Measurements from ENCODE around the gene FOXJ1. TPM values are rescaled to one million over a fixed set of nuclear protein-coding genes. Genes with fewer than 3 reads are reported as not detected.

Gene FOXJ1
- total RNA-seq, 2 donors from 2014 or later, result not detected

DNA sequence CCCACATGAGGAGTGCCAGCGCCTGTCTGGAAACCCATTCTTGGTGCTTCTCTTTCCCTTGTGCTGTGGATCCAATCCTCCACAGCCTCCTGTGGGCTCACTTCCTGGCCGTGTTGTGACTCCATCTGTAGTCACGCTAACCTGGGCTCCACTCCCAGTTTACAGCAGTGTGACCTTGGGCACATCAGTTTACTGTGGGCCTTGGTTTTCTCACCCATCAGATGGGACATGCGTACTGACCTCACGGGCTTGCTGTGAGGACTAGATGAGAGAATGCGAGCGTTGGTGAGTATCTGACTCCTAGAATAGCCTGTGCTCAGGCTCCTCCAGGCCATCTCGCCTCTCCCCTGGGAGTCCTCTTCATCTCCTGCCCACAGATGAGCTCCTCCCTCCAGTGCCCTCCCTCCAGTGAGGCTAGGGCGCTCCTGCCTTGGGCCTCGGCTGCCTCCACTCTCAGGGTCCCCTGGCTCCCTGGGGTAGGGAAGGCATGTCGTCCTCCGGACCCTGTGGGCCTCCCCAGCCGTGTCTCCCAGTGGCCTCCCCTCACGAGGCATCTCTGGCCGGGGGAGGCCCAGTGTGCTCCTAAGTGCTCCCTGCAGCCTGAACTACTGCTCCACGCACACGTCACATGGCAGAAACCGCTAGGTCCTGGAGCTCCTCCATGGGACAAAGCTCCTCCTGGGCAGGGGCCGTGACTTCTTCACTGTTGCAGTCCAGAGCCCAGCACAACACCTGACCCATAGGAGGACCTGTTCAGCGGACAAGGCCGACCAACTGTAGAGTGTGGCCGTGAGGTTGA lies 5.2 kb upstream of the FOXJ1 start:
- no peak for DNase-seq
- ATAC-seq, result peak in 1 of 2 donors; percentile 10
- intact Hi-C loops (cut with DNase I), result no loop called here

DNA sequence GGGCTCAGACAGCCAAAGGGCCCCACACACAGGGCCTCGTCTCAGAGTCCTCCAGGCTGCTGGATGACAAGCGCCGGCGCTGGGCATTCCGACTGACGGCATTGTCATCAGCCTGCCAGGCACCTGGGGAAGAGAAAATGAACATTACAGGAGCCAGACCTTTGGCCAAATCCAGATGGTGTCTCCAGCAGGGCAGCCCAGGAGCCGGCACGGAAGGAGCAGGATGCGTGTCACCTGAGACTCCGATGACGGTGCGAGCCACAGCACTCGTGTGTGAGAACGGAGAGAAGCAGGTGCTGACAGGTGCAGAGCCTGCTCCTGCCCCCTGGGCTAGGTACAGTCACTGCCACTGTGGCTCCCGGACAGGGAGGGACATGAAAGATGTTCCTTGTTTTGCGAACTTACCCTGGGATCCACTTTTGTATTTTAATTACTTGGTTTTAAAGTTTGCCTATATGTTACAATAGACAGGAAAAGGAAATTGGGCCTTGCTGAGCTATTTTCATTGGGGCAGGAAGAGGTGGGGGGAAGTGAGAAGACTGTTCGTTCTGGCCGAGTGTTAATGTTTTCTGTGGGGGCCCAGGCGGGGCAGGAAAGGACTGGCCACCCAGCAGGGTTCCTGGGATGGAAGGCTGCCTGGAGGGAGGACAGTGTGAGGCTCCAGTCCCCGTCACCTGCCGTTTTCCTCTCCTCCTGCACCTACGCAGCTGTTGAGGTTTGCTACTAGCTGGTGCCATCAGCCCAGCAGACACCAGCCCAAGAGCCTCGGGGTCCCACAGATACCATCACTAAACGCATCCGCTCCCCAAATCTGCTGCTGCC lies 4.4 kb upstream of the FOXJ1 start:
- intact Hi-C loops (cut with DNase I), result no loop called here
- no peak for DNase-seq
- no peak for ATAC-seq

DNA sequence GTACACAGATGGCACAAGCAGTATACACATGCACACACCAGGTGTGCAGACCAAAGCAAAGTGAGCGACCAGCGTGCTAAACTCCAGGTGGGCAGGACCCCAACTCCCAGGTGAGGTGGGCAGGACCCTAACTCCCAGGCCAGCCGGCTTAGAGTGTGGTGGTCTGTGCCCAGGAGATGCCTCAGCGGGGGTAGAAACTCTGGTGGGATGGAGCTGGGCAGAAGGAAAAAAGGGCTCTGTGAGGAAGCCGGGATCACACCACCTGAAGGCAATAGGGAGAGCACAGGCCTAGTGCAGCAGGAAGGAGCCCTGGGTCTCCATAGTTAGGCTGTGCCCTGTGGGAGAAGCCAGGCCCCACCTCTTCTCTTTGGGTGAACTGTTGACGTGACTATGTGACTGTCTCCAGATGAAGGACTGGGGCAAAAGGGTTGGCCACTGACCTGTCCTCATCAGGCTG lies 1.6 kb upstream of the FOXJ1 start:
- no peak for DNase-seq
- no peak for ATAC-seq
- intact Hi-C loops (cut with DNase I), result no loop called here

DNA sequence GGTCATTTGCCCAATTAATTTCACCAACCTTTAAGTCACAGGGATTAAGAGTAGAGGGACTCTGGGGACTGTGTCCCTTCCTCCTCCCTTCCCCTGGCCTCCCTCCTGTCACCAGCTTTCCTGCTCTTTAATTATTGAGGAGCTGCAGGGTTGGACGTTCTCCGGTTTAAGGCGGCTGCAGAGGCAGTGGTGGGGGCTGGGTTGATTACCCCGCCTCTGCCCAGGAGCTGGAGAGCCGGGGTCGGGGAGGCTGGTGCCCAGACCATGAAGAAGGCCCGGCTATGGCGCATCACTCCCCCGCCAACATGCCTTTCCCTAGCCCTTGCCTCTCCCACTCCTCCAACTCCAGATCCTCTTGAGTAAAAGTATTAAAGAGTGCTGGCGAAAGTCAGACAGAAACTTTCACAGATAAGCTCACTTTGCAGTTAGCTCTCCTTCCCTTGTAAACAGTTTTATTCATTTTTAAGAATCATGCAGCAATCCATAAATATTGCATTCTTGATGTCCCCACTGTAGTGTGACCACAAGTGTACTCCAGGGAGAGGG lies 1.1 kb upstream of the FOXJ1 start:
- intact Hi-C loops (cut with DNase I), result no loop called here
- DNase-seq (no peak), ATAC-seq (no peak)

DNA sequence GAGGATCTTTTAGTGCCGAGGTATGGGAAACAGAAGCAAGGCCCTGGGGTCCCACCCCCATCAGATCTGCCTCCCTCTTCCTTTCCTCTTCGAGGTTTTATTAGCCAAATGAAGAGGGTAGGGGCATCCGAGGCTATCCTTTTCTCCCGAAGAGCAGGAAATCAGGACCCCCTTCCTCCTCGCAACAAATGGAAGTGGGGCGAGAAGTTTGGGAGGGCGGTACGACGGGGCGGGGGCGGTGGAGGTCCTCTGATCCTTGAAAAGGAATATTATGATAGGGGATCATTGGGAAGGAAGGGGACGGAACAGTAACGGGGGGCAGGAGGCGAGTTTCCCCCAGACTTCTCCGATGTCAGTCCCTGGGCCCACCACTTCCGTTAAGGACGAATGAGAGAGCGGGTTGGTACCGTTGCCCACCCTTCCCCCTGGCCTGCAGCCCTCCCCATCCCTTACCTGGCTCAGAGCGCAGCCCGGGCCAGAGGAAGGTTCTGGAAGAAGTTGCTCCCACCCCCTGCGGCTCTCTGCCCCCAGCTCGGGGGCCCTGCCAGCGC lies 309 bp downstream of the FOXJ1 start:
- DNase-seq (no peak), ATAC-seq (no peak)
- intact Hi-C loops (cut with DNase I), result no loop called here

DNA sequence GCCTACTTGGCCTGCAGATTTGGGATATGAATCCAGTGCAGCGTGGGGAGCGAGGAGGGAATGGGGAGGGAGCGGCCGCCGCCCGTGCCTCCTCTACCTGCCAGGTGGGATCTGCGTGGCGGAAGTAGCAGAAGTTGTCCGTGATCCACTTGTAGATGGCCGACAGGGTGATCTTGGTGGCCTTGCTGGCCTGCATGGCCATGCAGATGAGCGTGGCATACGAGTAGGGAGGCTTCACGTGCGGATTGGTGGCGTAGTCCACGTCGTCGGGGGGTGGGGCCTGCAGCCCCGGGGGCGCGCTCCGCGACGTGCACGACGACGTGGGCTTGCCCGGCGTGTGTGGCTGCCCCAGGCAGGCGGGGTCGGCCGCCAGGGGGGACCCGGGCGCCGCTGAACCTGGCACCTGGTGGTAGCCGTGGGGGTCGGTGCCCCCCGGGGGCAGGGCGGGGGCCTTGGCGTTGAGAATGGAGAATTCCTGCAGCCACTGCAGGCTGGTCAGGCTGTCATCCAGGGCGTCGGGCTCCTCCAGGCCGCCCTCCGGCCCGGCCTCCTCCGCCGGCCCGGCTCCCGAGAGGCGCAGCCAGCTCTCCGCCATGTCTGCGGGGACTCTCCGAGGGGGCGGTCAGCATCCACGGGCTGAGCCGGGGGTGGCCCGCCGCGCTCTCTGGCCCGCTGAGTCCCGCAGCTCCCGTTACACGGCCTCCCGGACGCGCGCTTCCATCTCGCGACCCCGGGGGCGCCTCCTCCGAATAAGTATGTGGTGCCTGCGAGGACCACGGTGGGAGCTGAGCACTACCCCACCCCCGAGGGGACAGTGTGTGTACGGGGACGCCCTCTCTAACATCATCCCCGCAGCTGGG lies 1.0 kb downstream of the FOXJ1 start:
- DNase-seq (no peak), ATAC-seq (no peak)
- intact Hi-C loops (cut with DNase I), result loop anchor here in 1 of 2 donors (10.0 kb wide), 1 partner anchor 45 kb away; no protein-coding TSS in a partner anchor

DNA sequence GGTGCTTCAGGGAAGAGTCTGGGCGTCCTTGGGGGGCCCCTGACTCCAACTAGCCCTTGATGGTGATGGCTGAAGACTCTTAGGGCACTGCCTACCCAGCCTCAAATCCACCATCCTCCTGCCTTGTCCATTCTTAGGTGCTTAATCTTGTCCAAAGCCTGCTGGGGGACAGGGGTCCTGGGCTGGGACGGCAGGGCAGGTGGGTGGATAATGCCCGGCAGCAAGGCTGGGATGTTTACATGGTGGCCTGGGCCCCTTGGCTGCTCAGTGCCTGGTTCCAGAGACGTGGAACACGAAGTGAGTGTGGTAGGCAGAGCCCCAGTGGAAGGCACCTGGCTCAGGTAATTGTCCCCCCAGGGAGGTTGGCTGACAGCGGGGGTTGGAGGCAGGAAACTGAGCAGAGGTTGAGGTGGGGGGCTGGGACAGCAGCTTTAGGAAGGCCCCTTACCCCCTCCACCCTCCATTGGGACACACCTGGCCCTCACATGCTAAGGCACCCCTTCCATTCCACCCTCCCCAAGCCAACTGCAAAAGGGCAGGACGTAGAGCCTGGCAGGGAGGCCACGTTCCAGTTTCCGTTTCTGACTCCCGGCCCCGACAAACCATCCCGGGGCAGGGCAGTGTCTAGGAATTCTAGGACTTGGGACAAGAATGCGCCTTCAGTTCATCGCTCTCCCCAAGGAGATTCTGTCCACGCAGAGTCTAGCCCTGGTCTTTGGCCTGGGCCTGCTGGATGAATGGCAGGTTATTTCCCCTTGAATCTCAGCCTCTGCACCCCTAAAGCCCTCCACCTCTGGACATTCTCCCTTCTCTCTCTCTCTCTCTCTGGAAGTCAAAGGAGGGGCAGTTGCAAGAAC lies 1.9 kb downstream of the FOXJ1 start:
- DNase-seq (no peak), ATAC-seq (no peak)
- intact Hi-C loops (cut with DNase I), result loop anchor here in 1 of 2 donors (10.0 kb wide), 1 partner anchor 46 kb away; no protein-coding TSS in a partner anchor

DNA sequence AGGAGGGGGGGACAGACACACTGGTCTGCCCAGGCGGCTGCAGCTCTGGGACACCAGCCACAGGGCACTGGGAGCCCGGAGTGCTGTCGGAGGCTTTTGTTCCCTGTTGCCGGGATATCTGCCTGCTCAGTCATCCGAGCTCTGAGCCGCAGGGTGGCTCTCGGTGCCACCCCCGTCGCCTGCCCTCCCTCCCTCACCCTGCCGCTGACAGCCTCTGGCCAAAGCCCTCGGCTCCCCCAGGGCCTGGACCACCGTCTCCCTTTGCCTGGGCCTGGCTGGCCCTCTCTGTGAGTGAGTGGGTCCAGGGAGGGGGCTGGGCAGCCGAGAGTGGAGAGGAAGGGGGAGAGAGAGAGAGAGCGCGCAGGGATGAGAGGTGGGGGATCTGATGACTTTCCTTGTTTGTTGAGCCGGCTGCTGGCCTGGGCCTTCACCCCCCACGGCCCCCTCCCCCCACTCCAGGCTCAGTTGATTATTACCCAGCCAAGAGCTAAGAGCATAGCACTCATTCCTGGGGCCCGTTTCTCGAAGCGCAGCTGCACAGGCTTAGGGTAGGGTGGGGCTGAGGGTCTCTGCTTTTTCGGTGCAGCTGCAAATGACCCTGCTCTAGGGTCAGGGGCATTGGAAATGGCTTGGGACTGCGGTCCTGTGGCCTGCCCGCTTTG lies 2.7 kb downstream of the FOXJ1 start:
- no peak for DNase-seq
- no peak for ATAC-seq
- intact Hi-C loops (cut with DNase I), result loop anchor here in 1 of 2 donors (10.0 kb wide), 1 partner anchor 46 kb away; no protein-coding TSS in a partner anchor

DNA sequence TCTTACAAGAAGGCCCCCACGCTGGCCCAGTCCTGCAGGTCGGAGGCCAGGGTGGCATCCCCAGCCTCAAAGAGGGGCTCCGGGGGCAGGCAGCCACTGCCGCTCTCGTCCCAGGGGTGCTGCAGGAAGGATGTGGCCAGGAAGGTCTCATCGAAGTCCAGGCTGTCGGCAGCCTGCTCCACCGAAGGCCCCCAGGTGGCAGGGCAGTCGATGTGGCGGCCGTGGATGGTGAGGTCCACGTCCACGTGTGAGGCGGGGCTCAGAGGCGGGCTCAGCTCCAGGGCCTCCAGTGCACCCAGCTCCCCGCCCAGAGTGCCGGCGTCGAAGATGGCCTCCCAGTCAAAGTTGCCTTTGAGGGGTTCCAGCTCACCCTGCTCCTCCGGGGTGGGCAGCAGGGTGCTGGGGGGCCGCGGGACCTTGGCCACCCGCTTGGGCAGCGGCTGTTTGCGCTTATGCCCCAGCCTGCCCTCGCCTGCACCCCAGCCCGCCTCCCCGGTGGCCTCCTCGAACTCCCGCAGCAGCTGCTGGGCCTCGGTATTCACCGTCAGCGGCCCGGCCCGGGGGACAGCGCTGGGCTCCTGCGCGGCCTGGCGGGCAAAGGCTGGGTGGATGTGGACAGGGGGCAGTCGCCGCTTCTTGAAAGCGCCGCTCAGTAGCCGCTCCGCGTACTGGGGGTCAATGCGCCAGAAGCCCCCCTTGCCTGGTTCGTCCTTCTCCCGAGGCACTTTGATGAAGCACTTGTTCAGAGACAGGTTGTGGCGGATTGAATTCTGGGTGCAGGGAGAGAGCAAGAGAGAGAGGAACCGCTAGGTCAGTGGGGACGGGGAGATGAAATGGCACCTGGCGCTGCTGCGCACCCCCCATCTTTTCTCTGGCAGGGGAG lies 3.5 kb downstream of the FOXJ1 start:
- intact Hi-C loops (cut with DNase I), result loop anchor here in 1 of 2 donors (10.0 kb wide), 1 partner anchor 47 kb away; no protein-coding TSS in a partner anchor
- DNase-seq, result no peak
- ATAC-seq, result no peak

DNA sequence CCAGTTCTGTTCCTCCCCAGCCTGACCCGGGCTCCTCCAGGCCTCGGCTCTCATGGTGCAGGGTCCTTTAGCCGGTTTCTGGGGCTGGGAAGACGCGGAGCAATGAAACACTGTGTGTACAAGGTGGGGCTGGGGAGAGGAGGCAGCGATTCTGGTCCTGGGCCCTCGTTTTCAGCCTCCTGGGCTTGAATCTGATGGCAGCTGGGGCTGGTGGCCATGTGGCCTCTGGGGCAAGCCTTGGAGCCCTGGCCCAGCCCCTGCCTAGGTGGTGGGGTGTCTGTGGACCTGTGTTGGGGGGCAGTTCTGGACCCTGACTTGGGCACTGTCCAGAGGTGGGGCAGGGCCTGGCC lies 4.1 kb downstream of the FOXJ1 start:
- ATAC-seq (no peak), DNase-seq (no peak)
- intact Hi-C loops (cut with DNase I), result loop anchor here in 1 of 2 donors (10.0 kb wide), 1 partner anchor 48 kb away; no protein-coding TSS in a partner anchor

DNA sequence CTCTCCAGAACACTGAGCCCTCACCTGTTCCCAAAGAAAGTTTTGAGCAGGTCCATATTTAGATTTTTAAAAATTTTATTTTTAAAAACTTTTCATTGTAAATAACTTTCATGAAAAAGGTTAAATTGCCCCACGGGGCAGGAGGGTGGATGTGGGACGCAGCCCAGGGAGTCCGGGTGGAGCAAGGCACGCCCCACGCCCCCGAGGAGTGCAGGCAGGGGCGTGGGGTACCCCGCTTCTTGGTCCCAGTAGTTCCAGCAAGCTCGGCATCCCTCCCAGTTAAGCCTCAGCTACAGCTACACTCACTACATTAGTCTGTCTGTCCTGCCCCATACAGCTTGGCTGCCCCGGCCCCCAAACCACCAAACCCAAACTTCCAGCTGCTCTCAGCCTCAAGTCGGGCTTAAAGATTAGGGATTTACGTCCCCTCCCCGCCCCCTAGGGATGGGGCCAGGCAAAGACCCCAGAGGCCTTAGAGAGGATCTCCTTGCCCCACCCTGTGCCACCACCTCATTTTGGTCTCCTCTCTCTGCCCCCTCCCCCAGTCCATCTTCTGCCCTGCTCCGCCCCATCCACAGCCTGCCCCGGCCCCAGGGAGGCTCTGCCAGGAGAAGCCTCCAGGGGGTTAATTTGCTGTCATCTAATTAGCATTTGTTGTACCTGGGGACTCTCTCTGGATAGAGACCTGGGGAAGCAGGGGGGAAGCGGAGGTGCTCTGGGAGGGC lies 4.6 kb downstream of the FOXJ1 start:
- intact Hi-C loops (cut with DNase I), result loop anchor here in 1 of 2 donors (10.0 kb wide), 1 partner anchor 48 kb away; no protein-coding TSS in a partner anchor
- DNase-seq (no peak), ATAC-seq (no peak)

DNA sequence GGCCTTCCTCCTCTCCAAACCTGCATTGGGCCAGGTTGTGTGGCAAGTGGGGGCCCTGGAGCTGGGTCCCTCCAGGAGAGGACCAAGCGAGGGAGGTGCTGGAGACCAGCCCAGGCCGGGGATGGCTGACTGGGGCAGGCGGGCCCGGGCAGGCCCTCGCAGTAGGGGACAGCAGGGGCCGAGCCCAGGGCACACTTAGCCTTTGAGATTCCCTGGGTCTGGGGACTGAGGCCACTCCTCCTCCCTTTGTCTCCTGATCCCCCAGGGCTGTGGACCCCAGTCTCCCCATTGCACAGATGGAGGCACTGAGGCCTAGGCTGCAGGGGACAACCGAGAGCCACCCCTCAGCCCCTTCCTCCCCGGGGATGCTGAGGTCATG lies 5.2 kb downstream of the FOXJ1 start:
- no peak for DNase-seq
- ATAC-seq, result no peak
- intact Hi-C loops (cut with DNase I), result loop anchor here in 1 of 2 donors (10.0 kb wide), 1 partner anchor 49 kb away; no protein-coding TSS in a partner anchor

DNA sequence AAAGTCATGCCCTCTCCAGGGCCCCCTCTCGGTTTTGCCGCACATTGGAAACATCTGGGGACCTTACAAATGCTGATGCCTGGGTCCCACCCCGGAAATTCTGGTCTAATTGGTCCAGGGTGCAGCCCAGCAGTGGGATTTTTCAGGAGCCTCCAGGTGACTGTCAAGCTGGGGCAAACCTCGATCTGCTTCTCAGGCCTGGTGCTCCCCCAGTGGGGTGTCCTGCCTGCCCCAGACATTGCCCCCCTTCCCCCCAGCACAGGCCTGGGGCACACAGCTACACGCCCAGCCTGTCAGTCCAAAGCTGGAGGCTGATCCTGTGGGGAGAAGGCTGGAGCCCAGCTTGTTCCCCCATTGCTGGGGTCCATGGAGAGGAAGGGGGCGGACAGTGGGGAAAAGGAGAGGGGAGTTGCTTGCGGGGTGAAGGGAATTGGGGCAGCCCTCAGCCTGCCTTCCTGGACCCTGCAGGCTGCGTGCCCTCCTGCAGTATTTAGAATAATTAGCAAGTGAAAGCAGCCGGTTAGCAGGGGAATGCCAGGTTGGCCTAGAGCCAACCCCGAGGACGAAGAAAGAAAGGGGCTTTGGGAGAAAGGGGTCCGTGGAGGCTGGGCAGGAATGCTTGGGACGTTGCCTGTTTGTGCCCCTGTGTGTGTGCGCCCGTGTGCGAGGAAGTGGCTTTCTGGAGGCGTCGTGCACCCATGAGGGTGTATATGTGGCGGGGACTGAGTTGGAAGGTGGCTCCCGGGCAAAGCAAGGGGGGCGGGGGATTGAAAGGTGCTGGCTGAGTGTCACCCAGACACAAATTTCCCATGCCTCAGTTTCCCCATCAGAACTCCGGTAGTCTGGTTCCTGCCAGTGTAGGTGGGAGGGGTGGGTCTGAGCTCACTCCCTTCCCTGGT lies 5.9 kb downstream of the FOXJ1 start:
- no peak for ATAC-seq
- intact Hi-C loops (cut with DNase I), result loop anchor here in 1 of 2 donors (10.0 kb wide), 1 partner anchor 50 kb away; no protein-coding TSS in a partner anchor
- no peak for DNase-seq

DNA sequence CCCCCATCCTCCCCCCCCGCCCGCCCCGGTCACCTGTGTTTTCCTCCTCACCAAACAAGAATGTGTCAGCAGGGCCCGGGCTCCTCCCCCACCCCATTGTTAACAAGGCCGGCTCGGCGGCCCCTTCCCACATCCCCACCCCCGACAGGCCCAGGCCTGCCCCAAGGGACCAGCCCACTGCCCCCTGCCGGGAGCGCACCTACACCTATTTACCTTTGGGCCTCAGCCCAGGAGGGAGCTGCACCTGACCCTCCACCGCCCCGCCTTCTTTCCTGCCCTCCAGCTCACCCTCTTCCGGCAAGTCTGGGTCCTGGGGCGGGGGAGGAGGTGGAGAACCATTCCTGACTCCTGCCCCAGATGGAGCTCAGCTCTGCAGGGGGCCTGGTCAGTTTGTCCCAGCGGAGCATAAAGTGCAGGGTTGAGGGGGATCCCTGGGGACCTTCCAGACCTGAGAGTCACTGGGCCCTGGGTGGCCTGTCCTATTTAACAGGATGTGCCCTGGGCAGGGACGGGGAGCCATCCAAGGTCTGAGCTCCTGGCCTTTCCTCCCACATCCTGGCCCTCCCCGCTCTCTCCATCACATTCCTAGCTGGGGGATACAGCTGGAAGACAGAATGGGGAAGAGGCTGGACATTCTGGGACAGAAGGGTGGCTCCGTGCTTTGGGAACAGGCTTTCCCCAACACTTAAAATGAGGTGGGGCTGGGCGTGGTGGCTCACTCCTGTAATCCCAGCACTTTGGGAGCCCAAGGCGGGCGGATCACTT lies 8.3 kb downstream of the FOXJ1 start:
- ATAC-seq, result no peak
- no peak for DNase-seq
- intact Hi-C loops (cut with DNase I), result loop anchor here in 1 of 2 donors (10.0 kb wide), 1 partner anchor 52 kb away; no protein-coding TSS in a partner anchor

Data from left cardiac atrium (tissue), 4 donors.